HL-60 (cell line): Measurements from ENCODE around the gene FAR1.

Experiments
- POLR2AphosphoS5 ChIP-seq: IDR thresholded peaks from 2 replicates; pipeline ENCODE4 v1.6.1; 2012; ENCODE audit warnings: low read depth
- TF ChIP-seq, protein P1 (sequence below): IDR thresholded peaks from one replicate; pipeline ENCODE4 v1.5.1; 2011; ENCODE audit warnings: low read length, control low read depth, inconsistent platforms; ENCODE audit not compliant: insufficient read depth

DNA sequence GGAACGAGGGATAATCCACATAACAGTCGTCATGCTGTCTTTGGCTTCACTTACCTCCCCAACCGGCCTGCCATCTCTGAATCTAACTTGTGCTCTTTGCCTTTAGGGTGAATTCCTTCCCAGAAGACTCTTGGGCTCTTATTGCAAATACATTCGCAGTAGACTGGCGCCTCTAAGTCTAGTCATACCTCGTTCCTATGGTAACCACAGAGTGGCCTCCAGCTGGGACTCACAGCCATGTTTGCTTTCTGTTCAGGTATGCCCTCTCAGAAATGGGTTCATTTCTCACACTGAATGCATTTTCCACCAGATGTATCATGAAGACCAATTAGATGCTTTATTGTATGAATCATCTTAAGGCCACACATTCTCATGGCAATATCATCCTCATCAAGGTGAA lies 112.7 kb downstream of the FAR1 start:
- TF ChIP-seq, protein P1, sequence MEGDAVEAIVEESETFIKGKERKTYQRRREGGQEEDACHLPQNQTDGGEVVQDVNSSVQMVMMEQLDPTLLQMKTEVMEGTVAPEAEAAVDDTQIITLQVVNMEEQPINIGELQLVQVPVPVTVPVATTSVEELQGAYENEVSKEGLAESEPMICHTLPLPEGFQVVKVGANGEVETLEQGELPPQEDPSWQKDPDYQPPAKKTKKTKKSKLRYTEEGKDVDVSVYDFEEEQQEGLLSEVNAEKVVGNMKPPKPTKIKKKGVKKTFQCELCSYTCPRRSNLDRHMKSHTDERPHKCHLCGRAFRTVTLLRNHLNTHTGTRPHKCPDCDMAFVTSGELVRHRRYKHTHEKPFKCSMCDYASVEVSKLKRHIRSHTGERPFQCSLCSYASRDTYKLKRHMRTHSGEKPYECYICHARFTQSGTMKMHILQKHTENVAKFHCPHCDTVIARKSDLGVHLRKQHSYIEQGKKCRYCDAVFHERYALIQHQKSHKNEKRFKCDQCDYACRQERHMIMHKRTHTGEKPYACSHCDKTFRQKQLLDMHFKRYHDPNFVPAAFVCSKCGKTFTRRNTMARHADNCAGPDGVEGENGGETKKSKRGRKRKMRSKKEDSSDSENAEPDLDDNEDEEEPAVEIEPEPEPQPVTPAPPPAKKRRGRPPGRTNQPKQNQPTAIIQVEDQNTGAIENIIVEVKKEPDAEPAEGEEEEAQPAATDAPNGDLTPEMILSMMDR: no peak
- no peak for TF ChIP-seq POLR2AphosphoS5
